ENCODE results near the gene CDCA4.

Gene CDCA4

GRCh38 chr14:105012171-105012985, 8.5 kb downstream of the CDCA4 start:
- no peak for DNase-seq

DNA sequence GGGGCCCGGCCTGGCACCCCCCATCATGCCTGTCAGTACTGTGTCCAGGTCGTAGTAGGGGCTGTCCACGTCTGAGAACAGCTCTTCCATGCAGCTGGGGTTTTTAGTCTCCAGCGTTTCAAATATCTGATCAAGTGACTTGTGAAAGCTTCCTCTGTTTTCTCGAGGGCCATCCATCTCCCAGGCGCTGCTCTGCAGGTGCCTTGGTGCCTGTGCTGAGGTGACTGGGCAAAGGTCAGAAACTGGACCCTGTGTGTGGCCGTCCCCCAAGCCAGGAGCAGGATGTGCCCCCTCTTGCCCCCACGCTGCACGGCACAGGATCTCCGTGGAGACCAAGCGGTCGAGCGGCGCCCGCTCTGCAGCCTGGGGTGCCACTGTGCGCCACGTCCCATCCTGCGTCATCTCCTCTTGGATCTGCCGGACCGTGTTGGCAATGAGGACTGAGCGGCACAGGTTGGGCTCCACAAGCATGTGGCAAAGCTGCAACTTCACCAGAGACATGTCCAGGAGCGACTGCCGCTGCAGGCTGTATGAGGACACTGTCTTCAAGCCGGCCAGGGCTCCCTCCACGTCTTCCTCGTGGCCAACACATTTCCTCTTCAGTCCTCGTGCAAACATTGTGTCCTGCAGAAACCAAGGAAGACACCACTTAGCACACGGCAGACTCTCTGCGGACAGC, 9.4 kb downstream of the CDCA4 start:
- no peak for DNase-seq

DNA sequence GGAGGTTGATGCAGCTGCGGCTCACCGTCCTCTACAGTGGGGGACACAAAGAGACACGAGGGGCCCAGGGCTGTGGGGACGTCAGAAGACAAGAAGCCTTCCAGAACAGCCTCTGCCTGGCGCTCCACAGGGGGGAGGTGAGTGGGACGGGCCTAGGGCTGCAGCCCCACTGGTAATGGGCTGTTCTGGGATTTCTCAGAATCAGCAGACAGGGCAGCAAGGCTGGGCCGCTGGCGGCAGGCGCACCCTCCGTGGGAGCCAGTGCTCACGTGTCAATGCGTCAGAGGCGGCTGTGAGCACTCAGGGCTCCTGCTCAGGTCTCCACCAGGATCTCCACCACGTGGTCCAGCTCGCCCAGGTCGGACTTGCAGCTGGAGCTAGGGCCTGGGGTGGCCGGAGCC, 10.0 kb downstream of the CDCA4 start:
- DNase-seq: no peak

DNA sequence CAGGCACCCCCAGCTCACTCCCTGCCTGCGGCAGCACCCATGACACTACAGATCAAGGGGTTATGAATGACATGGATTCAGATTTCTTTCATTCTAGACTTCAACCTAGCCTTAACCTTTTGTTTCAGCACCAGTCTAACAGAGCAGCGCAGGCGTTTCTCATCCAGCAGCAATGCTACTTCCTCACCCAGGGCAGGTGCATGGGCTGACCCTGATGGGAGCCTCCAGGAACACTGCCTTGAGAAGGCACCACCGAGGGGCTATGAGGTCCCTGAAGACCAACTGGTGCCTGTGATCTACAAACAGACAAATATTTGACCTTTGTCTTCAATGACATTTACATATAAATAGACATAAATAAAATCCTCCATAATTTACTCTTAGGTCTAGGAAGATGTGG, 10.8 kb downstream of the CDCA4 start:
- no peak for DNase-seq

DNA sequence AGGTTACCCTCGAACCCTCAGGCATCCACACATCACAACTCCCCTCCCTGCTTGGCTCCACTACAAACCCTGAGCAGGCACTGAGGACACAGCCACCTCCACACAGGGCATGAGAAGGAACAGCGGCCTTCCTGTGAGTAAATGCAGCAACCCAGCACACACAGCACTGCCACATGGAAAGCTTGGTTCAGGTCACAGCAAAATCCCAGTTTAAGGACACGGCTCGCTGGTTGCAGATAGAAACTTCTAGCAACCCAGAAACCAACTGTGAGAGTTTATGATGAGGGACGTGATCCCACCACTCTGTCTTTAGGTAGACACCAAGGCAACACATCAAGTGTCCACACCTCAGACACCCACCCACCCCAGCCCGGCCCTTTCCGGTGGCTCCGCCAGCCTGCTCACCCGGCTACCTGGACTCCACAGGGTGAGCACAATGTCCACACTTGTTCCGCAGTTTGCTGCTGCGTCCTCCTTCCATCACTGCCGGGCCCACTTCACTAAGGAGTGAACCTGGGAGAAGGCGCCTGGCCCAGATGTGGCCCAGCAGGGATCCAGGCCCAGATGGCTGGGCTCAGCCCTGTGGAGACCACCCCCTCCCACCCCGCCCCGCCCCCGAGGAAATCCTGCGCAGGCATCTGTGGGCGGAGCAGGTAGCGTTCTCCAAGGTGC, 13.2 kb downstream of the CDCA4 start:
- no peak for DNase-seq

DNA sequence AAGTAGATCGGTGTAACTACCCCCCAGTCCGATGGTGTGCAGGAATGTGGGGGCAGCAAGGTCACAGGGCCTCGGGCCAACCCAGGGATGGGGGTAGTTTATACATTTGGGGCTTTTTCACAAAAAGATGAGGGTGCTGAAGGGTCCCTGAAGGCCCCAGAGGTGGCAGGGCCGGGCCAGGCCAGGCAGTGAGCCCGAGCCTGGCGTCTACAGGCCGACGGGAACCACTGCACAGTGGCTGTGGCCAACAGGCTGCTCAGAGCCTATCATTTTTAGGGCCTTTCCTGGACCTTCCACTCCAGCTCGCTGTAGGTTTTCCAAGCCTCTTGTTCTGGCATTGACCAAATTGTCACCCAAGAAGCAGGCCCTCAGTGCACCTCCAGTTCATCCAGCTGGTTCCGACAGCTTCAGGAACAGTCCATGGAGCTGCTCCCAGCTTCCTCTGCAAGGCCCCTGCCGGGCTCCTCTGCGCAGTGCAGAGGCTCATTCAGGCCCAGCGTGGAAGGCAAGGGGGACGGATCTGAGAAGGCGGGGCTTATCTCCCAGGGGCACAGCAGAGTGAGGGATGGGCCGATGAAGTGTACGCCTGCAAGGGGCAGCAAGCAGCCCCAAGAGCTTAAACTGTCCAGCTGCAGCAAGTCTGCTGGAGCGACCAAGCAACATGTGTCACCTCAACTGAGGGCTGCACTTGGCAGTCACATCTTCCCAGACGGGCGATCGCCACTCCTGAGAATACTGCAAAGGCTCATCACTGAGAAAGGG, 13.9 kb downstream of the CDCA4 start:
- DNase-seq: no peak

DNA sequence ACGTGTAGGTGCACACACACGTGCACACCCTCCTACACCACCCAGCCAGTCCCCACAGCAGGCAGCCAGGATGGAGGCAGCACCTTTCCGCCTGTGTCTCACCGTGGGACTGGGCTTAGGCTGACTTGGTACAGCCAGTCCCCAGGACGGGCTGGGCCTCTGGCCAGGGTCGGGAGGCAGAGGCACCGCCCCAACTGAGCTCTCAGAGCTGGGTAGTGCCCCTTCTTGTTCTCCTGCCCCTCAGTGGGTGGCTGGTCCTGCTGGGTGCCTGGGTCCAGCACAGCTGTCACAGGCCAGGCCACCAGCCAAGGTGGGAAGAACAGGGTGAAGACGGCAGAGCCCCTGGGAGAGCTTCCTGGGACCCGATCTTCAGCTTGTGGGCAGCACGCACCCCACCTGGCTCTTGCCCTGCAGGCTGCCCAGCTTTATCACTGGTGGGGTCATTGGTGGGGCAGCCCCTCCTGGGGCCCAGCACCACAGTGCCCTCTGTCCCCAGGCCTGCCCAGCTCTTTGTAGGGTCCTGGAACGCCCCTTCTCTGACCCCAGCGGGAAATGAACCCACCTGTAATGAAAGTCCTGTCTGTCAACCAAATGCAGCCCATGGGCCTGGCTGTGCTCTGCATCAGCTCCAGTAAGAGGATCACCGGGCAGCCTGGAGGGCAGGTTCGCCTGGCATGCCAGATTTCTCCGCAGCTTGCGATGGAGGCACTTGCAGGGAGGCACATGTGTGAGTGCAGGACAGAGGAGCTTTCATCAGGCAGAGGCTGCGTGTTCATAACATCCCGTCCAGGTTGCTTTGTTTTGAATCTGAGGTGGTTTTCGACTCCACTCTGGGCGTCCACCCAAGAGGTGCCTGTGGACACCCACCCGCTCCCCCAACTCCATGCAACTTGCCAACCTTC, 14.7 kb downstream of the CDCA4 start:
- DNase-seq: no peak

DNA sequence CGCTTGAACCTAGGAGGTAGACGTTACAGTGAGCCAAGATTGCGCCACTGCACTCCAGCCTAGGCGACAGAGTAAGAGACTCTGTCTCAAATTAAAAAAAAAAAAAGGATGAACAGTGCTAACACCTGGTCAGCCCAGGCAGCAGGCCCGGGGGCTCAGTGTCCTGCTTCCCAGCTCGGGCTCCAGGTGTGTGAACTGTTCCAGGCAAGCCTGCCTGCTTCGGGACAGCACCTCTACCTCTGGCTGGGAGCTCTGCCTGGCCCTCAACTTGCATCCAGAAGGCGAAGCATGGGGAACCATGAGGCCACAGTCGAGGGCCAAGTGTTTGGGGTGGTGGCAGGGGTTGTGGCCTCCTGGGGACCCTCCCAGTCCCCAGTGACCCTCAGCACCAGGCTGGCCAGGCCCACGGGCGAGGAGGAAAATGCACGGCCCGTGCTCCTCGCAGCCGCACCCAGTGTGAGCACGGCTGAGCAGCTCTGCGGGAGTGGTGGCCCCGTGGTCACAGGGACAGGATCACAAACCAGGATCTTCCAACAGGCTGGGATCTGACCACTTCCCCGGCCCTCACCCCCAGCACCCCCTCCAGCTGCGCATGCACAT, 15.5 kb downstream of the CDCA4 start:
- DNase-seq: no peak

- DNase-seq: no peak
Measured at GRCh38 chr14:104999361-104999760, 21.5 kb downstream of the CDCA4 start.

DNA sequence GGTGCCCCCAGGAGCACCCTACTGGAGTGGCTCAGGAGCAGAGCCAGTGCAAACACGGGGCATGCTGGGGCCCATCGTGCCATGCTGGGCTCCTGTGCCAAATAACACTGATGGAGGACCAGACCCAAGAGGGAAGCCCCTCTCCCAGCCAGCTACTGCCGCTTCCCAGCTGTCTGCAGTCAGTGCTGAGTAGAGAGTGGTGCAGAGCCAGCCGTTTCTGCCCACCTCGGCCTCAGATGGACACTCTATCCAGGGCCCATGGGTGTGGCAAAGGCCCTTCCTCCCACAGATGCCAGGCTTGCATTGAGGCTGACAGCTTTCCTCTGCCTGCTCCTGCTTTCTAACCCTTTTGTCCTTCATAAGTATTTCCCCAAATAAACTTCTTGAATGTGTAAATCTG, 22.1 kb downstream of the CDCA4 start:
- no peak for DNase-seq

DNA sequence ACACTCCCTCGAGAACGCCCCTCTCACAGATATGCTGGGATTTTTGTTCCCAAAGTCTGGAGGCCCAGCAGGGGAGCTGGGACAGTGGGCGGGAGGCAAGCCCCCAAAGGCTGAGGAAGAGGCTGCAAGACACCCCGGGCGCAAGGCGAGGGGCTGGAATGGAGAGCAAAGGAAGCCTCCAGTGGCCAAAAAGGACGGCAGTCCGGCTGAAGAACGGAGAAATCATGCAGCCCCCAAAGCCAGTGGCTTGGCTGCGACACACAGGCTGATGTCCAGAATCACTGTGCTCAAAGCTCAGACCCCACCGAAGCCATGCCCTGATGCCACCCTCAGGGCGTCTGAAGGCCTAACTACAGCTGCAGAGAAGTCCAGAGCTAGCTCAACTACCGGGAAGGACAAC, 24.4 kb downstream of the CDCA4 start:
- no peak for DNase-seq

- DNase-seq: no peak
Measured at GRCh38 chr14:104996032-104996431, 24.9 kb downstream of the CDCA4 start.

DNA sequence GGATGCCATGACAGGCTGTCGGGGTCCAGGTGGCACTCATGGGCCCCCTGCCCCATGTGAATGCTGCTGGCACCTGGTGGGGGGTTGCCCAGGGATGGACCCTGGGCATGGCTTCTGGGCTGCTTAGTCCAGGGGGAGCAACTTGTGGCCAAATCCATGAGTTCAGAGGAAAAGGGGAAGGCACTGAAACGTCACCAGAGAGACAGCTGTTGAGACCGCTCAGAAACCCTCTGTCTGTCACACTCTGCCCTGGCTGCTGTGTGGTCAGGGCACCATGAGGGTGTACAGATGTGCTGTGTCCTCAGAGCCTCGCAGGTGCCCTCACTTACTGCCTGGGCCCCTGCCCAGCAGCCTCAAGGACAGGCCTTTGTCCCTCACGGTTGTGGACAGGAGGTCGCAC, 25.9 kb downstream of the CDCA4 start:
- DNase-seq: no peak

GRCh38 chr14:104993808-104994591, 26.9 kb downstream of the CDCA4 start:
- DNase-seq: no peak

GRCh38 chr14:104993306-104993705, 27.6 kb downstream of the CDCA4 start:
- no peak for DNase-seq

DNA sequence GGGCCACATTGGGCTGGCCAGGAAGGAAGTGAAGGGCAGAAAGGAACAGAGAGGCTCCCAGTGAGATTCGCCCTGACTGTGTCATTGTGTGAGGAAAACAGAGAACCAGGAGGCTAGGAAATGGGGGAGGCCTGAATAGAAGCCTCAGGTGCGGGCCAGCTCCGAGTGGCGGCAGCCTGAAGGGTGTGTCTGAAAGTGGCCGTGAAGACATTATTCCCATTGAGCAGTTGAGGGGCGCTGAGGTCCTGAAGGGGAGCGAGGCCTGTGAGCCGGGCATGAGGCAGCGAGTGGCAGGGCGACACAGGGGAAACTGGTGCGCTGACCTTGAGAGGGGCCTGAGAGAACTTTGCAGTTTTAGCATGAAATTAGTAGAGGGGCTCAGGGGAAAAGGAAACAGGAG, 28.4 kb downstream of the CDCA4 start:
- DNase-seq: no peak

DNA sequence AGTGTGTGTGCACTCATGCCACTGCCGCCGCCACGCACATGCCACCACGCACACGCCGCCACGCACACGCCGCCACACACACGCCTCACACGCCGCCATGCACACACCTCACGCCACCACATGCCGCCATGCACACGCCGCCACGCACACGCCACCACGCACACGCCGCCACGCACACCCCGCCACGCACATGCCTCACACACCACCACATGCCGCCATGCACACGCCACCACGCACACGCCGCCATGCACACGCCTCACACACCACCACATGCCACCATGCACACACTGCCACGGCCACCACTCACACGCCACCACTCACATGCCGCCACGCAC, 29.0 kb downstream of the CDCA4 start:
- no peak for DNase-seq

GRCh38 chr14:104989951-104990303, 31.0 kb downstream of the CDCA4 start:
- no peak for DNase-seq

DNA sequence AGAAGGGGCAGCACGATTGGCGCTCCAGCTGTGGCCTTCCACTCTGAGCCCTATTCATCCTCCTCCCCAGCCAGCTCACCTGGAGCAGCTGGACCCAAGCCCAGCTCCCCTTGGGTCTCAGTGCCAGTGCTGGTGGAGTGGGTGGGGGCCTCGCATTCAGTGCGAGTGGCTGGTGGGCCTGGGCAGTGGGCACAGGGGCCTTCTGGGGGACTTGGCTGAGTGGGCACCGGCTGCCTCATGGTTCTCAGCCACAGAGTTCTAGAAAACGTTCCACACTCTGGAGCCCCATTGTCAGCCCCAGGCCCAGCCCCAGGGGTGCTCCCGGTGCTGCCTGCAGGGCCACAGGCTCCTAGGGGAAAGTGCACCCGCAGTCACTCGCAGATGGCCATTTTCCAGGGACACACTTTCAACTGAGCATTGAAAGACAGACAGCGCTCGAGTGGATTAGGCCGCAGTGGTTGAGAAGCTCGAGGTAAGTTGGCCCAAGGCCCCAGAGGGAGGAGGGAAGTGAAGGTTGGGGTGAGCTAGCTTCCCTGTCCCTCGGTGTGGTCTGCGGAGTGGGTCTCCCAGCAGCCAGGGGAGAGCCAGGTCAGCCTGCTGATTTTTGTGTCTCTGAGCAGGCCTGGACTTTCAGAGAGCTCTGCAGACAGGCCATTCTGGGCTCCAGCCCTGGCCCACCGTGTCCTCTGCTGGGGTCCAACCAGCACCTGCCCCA, 31.5 kb downstream of the CDCA4 start:
- DNase-seq: no peak

DNA sequence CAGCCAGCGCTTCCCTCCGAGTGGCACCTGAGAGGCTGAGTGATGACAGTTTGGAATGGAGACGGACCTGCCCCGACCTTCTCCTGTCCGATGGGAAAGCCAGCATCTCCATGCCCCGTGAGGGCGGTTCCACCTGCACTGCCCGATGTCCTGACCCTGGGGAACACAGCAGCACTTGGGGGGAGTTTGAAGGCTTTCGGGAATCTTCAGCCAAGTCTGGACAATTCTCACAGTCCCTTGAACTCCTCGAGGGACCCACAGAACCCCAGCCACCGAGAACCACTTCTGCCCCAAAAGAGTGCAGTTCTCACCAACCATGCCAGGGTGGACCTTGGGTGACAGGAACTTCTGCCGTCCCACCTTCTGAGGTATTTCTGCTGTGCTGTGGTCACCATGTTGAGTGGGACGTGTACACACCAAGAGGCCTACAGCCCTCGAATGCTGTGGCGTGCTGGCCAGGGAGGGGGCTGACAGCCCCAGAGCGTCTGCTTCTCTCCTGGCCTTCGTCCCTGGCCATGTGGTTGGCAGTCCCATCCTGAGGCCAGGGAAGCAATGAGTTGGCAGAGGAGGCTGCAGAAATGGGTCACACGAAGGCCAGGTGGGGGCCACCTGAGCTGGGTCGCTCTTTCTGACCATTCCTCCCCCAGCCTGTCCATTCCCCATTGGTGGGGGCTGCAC, 34.3 kb downstream of the CDCA4 start:
- no peak for DNase-seq
